GM08714 (cell line): ENCODE data around the gene MSI1.
A peak's percentile ranks its signal among the peaks of the same experiment; 100 is the strongest.

Source experiments
- H3K4me3 ChIP-seq: fragments of 200-500 bp; sonication (Bioruptor generic); 2 replicates; pipeline ENCODE4 v1.5.1; 2014; ENCODE audit warnings: mild to moderate bottlenecking, low read length, inconsistent platforms
- ZNF274 ChIP-seq: IDR thresholded peaks from 2 replicates; pipeline ENCODE4 v1.6.1; 2012; ENCODE audit warnings: mild to moderate bottlenecking, low read depth, low read length

MSI1 gene

GRCh38 chr12:120332523-120332922, 36.4 kb downstream of the MSI1 start:
- no peak for TF ChIP-seq ZNF274
- no peak overlapping the region for H3K4me3 ChIP-seq

DNA sequence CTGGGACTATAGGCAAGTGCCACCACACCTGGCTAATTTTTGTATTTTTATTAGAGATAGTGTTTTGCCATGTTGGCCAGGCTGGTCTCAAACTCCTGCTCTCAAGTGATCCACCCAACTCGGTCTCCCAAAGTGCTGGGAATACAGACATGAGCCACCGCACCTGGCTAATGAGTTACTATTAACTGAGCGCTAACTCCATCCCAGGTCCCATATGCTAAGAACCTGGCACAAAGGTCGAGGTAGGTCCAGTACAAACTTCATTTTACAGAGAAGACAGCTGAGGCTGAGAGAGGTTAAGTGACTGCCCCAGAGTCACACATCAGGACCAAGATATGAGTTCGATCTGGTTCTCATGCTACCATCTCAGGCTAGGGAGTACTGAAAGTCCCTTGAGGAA, 36.9 kb downstream of the MSI1 start:
- TF ChIP-seq ZNF274: no peak
- no peak overlapping the region for H3K4me3 ChIP-seq

DNA sequence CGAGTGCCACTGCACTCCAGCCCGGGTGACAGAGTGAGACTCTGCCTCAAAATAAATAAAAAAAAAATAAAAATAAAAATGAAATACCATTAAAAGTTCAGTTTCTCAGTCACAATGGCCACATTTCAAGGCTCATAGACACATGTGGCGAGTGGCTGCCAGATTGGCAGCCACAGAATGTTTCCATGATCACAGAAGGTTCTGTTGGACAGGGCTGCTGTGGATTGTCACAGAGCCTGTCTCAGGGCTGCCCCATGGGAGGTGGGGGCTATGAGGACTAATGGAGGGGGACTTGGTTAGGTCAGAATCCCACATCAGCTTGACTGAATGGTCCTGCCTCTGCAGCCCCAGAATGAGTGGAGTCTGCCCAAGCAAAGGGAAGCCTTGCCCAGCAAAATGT, 37.6 kb downstream of the MSI1 start:
- no peak for TF ChIP-seq ZNF274
- H3K4me3 ChIP-seq: no peak overlapping the region

- no peak overlapping the region for H3K4me3 ChIP-seq
- TF ChIP-seq ZNF274: no peak
Measured at GRCh38 chr12:120328228-120328627, 40.7 kb downstream of the MSI1 start.

GRCh38 chr12:120327593-120327992, 41.4 kb downstream of the MSI1 start, which contains the start of gene PLA2G1B:
Gene PLA2G1B (minus strand): TSS chr12:120327779. CDS start chr12:120327753, 26 bp downstream.
- no peak within 1 kb of the TSS for H3K4me3 ChIP-seq
- no peak for TF ChIP-seq ZNF274

DNA sequence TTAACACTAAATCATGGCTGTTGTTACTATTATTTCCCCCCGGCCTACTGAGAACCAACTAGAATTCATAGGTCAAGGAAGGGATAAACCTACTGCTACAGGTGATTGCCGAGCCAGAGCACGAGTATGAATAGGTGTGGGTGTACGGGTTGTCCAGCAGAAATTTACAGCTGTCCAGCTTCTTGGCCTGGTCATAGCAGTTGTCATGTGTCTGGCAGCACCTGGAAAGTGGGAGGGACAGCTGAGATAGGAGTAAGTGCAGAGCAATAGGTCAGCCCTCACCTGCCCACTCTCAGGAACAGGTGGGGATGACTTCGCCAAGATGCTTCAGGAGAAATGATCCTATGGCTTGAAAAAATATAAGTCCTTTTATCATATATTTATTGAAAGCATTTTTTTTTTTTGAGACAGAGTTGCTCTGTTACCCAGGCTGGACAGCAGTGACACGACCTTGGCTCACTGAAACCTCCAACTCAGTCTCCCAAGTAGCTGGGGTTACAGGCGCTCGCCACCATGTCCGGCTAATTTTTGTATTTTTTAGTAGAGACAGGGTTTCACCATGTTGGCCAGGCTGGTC, 44.0 kb downstream of the MSI1 start:
- H3K4me3 ChIP-seq: no peak overlapping the region
- no peak for TF ChIP-seq ZNF274

GRCh38 chr12:120323772-120324171, 45.2 kb downstream of the MSI1 start:
- no peak overlapping the region for H3K4me3 ChIP-seq
- TF ChIP-seq ZNF274: no peak

DNA sequence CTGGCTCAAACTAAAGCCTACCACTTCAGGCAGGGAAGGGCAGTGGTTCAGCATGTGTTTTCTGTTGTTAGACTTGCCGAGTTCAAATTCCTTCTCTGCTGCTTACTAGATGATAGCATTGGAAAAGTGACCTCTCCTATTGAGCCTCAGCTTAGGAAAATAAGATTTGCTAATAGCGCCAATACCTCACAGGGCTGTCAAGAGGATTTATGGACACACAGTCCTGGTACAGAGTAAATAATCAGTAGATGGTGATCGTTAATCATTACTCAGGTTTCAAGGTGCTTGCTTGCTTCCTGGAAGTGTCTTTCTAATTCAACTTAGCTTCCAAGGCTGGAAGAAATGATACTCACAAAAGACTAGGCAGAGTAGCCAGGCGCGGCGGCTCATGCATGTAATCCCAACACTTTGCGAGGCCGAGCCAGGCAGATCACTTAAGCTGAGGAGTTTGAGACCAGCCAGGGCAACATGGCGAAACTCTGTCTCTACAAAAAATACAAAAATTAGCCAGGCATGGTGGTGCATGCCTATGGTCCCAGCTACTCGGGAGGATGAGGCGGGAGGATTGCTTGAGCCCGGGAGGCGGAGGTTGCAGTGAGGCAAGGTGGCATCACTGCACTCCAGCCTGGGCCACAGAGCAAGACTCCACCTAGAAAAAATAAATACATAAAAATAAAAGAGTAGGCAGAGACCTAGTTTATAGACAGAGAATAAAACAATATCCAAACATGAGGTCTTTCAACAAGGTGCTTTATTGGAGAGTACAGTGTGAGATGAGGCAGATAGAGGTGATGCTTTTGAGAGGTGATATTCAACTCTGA, 47.4 kb downstream of the MSI1 start:
- H3K4me3 ChIP-seq: no peak overlapping the region
- TF ChIP-seq ZNF274: no peak

DNA sequence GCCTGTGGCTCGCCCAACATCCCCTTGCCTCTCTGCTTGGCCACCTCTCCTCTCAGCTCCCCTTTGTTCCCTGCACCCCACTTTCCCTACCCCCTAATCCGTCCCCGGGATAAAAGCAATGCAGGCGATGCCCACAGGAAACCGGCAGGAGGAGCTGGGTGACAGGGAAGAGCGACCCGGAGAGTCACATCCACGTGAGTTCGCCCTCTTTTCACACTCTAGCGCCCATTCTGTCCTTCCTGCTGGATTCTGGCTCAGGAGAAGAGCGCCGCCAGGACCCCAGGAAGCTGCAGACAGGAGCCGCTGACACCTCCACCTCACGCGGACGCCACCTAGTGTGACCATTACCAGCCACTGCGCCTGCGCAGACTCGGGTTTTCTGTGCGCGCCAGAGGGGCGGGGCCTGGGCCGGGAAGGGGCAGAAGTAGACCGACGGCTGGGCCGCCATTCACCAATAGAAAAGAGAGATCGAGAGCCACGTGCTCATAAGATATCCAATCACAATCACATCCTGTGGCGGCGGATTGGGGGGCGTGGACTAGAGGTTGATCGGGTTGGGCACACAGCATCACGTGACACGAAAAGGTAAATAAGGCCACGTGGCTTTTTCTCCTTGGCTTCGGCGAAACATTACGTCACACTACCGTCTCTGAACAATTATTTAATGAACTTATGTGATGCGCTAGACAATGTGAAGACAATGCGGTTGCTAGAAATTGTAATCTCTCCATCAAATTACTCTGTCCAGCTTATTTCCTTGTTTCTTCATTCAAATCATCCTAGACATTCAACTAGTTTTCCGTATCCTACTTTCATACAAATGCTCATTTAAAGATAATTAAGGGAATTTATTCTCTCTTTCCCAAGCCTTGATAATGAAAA, 51.5 kb downstream of the MSI1 start:
- peak overlapping the region; percentile 53; the same call in 1 of the 2 replicates for H3K4me3 ChIP-seq
- TF ChIP-seq ZNF274: no peak

- no peak for TF ChIP-seq ZNF274
- H3K4me3 ChIP-seq: peak overlapping the region; percentile 53; the same call in 1 of the 2 replicates
Measured at GRCh38 chr12:120316798-120317223, 52.2 kb downstream of the MSI1 start.

DNA sequence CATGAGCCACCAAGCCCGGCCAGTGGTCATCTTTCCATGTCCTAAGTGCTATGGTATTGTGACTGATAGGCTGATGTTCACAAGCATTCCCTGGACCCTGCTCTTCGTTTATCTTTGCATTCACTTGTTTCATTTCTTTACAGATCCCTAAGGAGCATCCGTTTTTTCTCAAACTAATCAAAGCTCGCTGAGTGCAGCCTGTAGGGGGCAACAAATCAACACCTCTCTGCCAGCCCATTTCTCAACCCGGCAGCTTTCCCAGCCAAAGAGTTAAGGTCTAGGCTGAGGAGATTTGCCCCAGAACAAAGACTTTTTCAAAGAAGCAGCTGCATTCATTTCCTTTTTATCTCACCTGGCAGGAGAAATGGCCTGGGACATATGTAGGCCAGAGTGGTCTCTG, 54.7 kb downstream of the MSI1 start:
- TF ChIP-seq ZNF274: no peak
- no peak overlapping the region for H3K4me3 ChIP-seq

GRCh38 chr12:120301962-120302815, 66.8 kb downstream of the MSI1 start, which contains the start of gene SIRT4:
Gene SIRT4 (plus strand): TSS chr12:120302321. CDS start chr12:120303562, 1,241 bp downstream.
- TF ChIP-seq ZNF274: no peak
- H3K4me3 ChIP-seq: peak within 1 kb of the TSS; percentile 97
